GM13977 (cell line): Measurements from ENCODE around the gene ADGRD2.

Source experiments
- DNase-seq: peaks from one replicate; pipeline ENCODE4 v3.0.0; 2012; ENCODE audit warnings: low spot score
- CTCF ChIP-seq: IDR thresholded peaks from 2 replicates; pipeline ENCODE4 v1.5.1; 2012; ENCODE audit warnings: mild to moderate bottlenecking, control low read depth; ENCODE audit not compliant: insufficient read depth; ENCODE audit errors: extremely low read depth, missing control alignments
- in situ Hi-C: fragments of 300-500 bp; cut with MboI; formaldehyde crosslinking; loops from one replicate; pipeline ENCODE4 v1.12.0; 2022; ENCODE audit warnings: low sequenced_read_pairs, low pct_unique_long_range_greater_than_20kb, mixed read lengths, inconsistent platforms; ENCODE audit not compliant: unreplicated experiment

The ADGRD2 gene

GRCh38 chr9:124493218-124493617 is 43.0 kb downstream of the ADGRD2 start:
- in situ Hi-C loops: no loop called here
- DNase-seq: no peak
- TF ChIP-seq CTCF: no peak

DNA sequence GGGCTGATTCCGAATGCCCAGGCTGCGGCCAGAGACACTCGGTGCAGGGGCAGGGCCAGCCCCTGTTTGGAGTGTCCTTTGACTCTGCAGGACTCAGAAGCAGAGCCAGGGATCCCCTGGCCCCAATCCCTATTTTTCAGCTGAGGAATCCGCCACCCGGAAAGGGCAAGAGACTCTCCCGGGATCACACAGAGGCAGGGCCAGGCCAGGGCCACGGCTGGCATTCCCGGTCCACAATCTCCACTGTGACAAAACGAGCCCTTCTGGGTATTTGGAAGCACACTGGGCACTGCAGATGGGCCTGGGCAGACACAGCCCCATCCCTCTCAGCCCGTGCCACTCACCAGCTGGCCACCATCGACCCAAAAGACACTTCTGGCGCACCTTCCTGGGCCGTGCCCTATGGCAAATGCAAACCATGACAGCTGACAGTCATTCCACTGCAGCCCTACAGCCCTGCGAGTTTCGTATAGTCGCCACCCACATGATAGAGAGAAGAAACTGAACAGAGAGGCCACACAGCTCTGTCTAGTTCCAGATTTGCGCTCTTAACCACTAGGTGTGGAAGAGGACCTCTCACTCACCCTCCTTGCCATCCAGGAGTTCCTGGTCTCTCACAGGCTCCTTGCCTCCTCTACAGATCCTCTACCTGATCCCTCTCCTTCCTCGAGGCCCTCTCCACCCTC is 43.7 kb downstream of the ADGRD2 start:
- DNase-seq: peak; percentile 77
- in situ Hi-C loops: no loop called here
- no peak for TF ChIP-seq CTCF

DNA sequence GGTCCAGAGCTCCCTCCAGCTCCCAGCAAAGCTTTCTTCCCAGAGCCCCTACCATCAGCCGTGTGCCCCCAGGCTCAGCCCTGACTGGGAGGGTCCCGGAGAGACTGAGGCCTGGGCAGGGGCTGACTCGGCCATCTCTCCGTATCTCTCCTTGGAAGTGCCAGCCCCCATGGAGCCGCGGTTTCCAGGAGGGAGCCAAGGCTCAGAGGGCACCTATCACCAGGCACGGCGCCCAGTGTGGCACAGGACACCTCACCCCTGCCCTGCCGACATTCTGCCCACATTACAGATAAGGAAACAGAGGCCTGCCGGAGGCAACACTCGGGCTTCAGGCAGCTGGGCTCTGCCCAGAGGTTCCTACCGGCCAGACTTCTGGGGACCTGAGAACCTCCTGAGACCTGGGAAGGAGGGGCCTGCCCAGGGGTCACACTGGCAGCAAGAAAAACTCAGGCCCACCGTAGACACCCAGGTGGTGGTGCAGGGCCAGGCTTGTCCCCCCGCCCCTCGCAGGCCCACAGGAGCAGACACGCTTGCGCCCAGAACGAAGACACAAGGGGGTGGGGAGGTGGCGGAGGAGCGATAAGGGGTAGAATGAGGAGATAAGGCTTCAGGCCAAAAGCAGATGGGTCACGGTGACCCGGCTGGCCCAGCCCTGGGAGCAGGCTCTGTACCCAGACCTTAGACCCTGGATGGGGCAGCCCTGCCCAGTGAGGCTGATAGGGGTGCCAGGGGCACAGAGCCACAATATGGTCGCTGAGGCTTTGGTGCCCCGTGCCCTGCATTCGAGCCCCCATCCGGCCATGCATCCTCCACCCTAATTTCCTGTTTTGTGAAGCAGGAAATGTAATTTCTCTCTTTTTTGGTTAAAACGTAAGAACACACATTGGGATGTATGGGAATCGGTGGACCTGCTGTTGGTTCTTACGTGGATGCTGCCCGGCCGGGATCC is 45.1 kb downstream of the ADGRD2 start:
- in situ Hi-C loops: no loop called here
- TF ChIP-seq CTCF: no peak
- no peak for DNase-seq

DNA sequence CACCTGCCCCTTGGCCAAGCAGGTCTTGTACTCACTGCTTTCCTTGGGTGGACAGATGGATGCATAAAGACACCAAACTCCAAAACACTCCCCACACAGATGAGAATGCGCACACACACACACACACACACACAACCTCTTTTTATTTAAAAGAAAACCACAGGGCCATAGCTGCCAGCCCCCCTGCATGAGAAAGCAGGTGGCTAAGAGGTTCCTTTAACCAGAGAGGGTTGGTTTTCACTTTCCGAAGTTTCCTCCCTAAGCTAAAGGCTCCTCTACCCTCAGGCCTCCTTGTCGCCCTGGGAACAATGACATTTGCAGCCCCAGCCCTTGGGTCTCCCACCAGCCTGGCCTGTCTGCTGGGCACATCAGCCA is 45.8 kb downstream of the ADGRD2 start:
- in situ Hi-C loops: no loop called here
- no peak for DNase-seq
- no peak for TF ChIP-seq CTCF

- in situ Hi-C loops: no loop called here
- no peak for TF ChIP-seq CTCF
- DNase-seq: no peak
Measured at GRCh38 chr9:124496463-124496862, 46.2 kb downstream of the ADGRD2 start.

GRCh38 chr9:124497441-124497840 is 47.2 kb downstream of the ADGRD2 start:
- DNase-seq: no peak
- TF ChIP-seq CTCF: no peak
- in situ Hi-C loops: no loop called here
